ENCODE results near the gene WNT5A.

DNA sequence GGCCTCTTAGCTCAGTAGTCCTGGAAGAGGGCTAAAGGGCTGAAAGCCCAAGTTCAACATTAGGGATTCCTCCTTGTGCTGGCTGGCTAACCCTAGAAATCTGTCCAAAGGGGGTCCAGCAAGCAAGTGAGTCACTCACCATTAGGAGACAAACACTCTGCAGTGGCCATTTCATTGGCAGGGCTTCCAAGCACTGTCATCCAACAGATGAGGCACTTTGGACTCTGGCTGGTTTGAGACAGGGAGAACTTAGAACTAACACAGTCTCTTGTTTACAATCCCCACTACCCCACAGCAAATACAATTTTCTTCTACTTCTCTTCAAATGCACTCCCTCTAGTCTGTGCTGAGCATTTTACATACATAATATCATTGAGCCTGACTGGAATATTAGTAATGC lies 10.1 kb upstream of the WNT5A start:
- TF ChIP-seq, protein P1, sequence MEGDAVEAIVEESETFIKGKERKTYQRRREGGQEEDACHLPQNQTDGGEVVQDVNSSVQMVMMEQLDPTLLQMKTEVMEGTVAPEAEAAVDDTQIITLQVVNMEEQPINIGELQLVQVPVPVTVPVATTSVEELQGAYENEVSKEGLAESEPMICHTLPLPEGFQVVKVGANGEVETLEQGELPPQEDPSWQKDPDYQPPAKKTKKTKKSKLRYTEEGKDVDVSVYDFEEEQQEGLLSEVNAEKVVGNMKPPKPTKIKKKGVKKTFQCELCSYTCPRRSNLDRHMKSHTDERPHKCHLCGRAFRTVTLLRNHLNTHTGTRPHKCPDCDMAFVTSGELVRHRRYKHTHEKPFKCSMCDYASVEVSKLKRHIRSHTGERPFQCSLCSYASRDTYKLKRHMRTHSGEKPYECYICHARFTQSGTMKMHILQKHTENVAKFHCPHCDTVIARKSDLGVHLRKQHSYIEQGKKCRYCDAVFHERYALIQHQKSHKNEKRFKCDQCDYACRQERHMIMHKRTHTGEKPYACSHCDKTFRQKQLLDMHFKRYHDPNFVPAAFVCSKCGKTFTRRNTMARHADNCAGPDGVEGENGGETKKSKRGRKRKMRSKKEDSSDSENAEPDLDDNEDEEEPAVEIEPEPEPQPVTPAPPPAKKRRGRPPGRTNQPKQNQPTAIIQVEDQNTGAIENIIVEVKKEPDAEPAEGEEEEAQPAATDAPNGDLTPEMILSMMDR (IDR thresholded peaks at IDR 0.05) = no peak
- no peak for TF ChIP-seq EZH2 (IDR thresholded peaks at IDR 0.05; ENCODE audit: borderline replicate concordance, insufficient read depth, low read depth, low read length, poor library complexity, severe bottlenecking)
